Measurements from ENCODE around the gene CIBAR2.

- TF ChIP-seq TAF1 (IDR thresholded peaks at IDR 0.05; ENCODE audit: borderline replicate concordance, insufficient read depth, low read length) = no peak
- TF ChIP-seq POLR2AphosphoS5 (IDR thresholded peaks at IDR 0.05; ENCODE audit: low read depth, low read length) = no peak
- no peak for TF ChIP-seq REST (IDR thresholded peaks at IDR 0.05; ENCODE audit: insufficient read depth in 1 of 2, low read depth in 2 of 2, low read length in 2 of 2)
Observed at GRCh38 chr16:85157372-85157771, 45.1 kb upstream of the CIBAR2 start.
